HepG2 (cell line): ENCODE results near the gene LTB4R. TPM values are rescaled to one million over a fixed set of nuclear protein-coding genes. Genes with fewer than 3 reads are reported as not detected.

ENCODE experiments used
- ATAC-seq: fragments of 200-7000 bp; cut with Tn5 transposase; 3 replicates; pipeline ENCODE4 v1.9.1; 2020; ENCODE audit warnings: mild to moderate bottlenecking, moderate library complexity
- BruUV-seq: library from RNA; stranded (reverse); fragments of 400-500 nt; replicated peaks from 2 replicates; lab custom pipeline; 2021; lab: Mats Ljungman, UMichigan
- CTCF ChIA-PET: fragments of 300-600 bp; formaldehyde crosslinking; extraction: SDS; loops from one replicate; lab custom pipeline; 2021; ENCODE audit warnings: low total read pairs, inconsistent platforms, low intra/inter-chr PET ratio; lab: Yijun Ruan, JAX
- POLR2A ChIA-PET: fragments of 350-600 bp; sonication (Branson Sonifier 250); formaldehyde crosslinking; loops from one replicate; lab custom pipeline; 2020; ENCODE audit warnings: antibody characterized with exemption, inconsistent platforms; lab: Yijun Ruan, JAX
- DNase-seq: peaks from one replicate; pipeline ENCODE4 v3.0.0-alpha.2; 2015; ENCODE audit warnings: low spot score
- FAIRE-seq: peaks from 3 replicates; lab custom pipeline; 2011; peaks lifted over from hg19 to GRCh38; lab: Jason Lieb, UNC
- H2AFZ ChIP-seq: one replicate; pipeline ENCODE4 v1.6.1; 2011; ENCODE audit warnings: low read length, inconsistent platforms
- H3K27ac ChIP-seq: fragments of 300-600 bp; 3 replicates; pipeline ENCODE4 v1.8.0; 2011; ENCODE audit warnings: mixed run types, mild to moderate bottlenecking, mixed read lengths, low read length, inconsistent platforms; ENCODE audit not compliant: insufficient read depth; ENCODE audit errors: extremely low read length
- H3K27me3 ChIP-seq, 2 experiments: fragments of 200-600 bp in 1 of 2; 2 replicates in 1 of 2; 3 replicates in 1 of 2; pipeline versions ENCODE4 v1.6.0 to v1.8.0; 2011; ENCODE audit warnings: low read length in 2 of 2, mild to moderate bottlenecking in 2 of 2, moderate library complexity in 2 of 2, inconsistent platforms in 1 of 2; ENCODE audit not compliant: insufficient read depth in 2 of 2, control insufficient read depth in 1 of 2
- H3K36me3 ChIP-seq, 2 experiments: fragments of 200-600 bp in 1 of 2; replicated peaks in 1 of 2; 2 replicates in 1 of 2; 3 replicates in 1 of 2; pipeline versions ENCODE4 v1.5.1 to v1.8.0; 2011; ENCODE audit warnings: low read length in 2 of 2, inconsistent platforms in 1 of 2; ENCODE audit not compliant: insufficient read depth in 2 of 2, control insufficient read depth in 1 of 2
- H3K4me1 ChIP-seq: 2 replicates; pipeline ENCODE4 v1.5.1; 2012; ENCODE audit warnings: low read length, inconsistent platforms; ENCODE audit not compliant: insufficient read depth
- H3K4me2 ChIP-seq: 2 replicates; pipeline ENCODE4 v1.6.0; 2011; ENCODE audit warnings: low read depth, low read length, inconsistent platforms
- H3K4me3 ChIP-seq, 3 experiments: fragments of 200-600 bp in 1 of 3; sonication (generic), shearing (Covaris generic) in 1 of 3; replicated peaks in 1 of 3; 2 replicates each; pipeline ENCODE4 v1.5.1; 2011 to 2016; ENCODE audit warnings: low read length in 3 of 3, inconsistent platforms in 2 of 3, low read depth in 2 of 3, mild to moderate bottlenecking in 2 of 3, control low read depth in 1 of 3, mixed read lengths in 1 of 3; ENCODE audit not compliant: insufficient read depth in 1 of 3
- H3K79me2 ChIP-seq: one replicate; pipeline ENCODE4 v1.6.1; 2011; ENCODE audit warnings: low read length, inconsistent platforms; ENCODE audit not compliant: insufficient read depth
- H3K9ac ChIP-seq: 2 replicates; pipeline ENCODE4 v1.6.0; 2011; ENCODE audit warnings: mild to moderate bottlenecking, low read depth, low read length, inconsistent platforms; ENCODE audit not compliant: insufficient read depth
- H3K9me3 ChIP-seq: 2 replicates; pipeline ENCODE4 v1.5.1; 2012; ENCODE audit warnings: mild to moderate bottlenecking, low read length
- H4K20me1 ChIP-seq: 2 replicates; pipeline ENCODE4 v1.6.0; 2011; ENCODE audit warnings: inconsistent platforms, mild to moderate bottlenecking, low read length, moderate library complexity; ENCODE audit not compliant: insufficient read depth
- AGO2 ChIP-seq: fragments of 200-400 bp; formaldehyde crosslinking; optimal IDR thresholded peaks from 2 replicates; pipeline ENCODE3; 2017; ENCODE audit warnings: mild to moderate bottlenecking, low read depth, low read length, moderate library complexity
- MIER3 ChIP-seq: IDR thresholded peaks from 2 replicates; pipeline ENCODE4 v1.6.1; 2016; ENCODE audit warnings: missing compliant biosample characterization, borderline replicate concordance
- NFIB ChIP-seq: sonication (generic); formaldehyde crosslinking; IDR thresholded peaks from 2 replicates; pipeline ENCODE4 v1.9.0; 2021; ENCODE audit warnings: missing genetic modification reagents, mild to moderate bottlenecking, borderline replicate concordance
- SP4 ChIP-seq: sonication (generic); formaldehyde crosslinking; IDR thresholded peaks from 2 replicates; pipeline ENCODE4 v1.8.1; 2023; ENCODE audit warnings: mild to moderate bottlenecking, missing genetic modification reagents
- ZNF260 ChIP-seq: sonication (generic); formaldehyde crosslinking; IDR thresholded peaks from 2 replicates; pipeline ENCODE4 v1.4.0; 2020; ENCODE audit warnings: missing genetic modification reagents, low read depth, mild to moderate bottlenecking, borderline replicate concordance
- ZNF614 ChIP-seq: IDR thresholded peaks from 2 replicates; pipeline ENCODE4 v1.6.1; 2018; ENCODE audit warnings: missing biosample characterization, missing genetic modification reagents, inconsistent platforms, borderline replicate concordance
- ZNF891 ChIP-seq: sonication (generic); formaldehyde crosslinking; IDR thresholded peaks from 2 replicates; pipeline ENCODE4 v1.5.0; 2020; ENCODE audit warnings: mild to moderate bottlenecking, missing genetic modification reagents
- WGBS: methylation state at CpG from one replicate; pipeline ENCODE4 v1.1.6; 2017; ENCODE audit warnings: low lambda C conversion rate; 5-methylcytosine and 5-hydroxymethylcytosine counted together
- in situ Hi-C: cut with HindIII; loops from 2 replicates; pipeline ENCODE4 v1.10.0; 2017; ENCODE audit warnings: low pct_unique_long_range_greater_than_20kb; ENCODE audit not compliant: extremely low pct_ligation_motif_present
- intact Hi-C: fragments of 100-400 bp; cut with micrococcal nuclease; formaldehyde crosslinking; loops from one replicate; pipeline ENCODE4 v1.10.0; 2022; ENCODE audit not compliant: unreplicated experiment
- polyA plus RNA-seq, 8 experiments: library from polyadenylated mRNA; depleted of rRNA in 3 of 8; stranded (reverse) in 7 of 8; unstranded in 1 of 8; fragments of >200 nt; fragmentation: Illumina TruSeq in 4 of 8; extraction: Trizol in 4 of 8; gene quantifications; 2 replicates each; pipeline versions ENCODE4 v1.2.1 to v1.2.3, GENCODE V29; 2011 to 2016; ENCODE audit warnings: low read depth in 4 of 8, missing spikeins in 1 of 8, mixed read lengths in 1 of 8; ENCODE audit not compliant: insufficient read depth in 1 of 8
- total RNA-seq, 5 experiments: library from RNA; depleted of rRNA; stranded (reverse); fragments of >200 nt; fragmentation: Illumina TruSeq; extraction: Trizol; gene quantifications; 2 replicates each; pipeline ENCODE4 v1.2.3, GENCODE V29; 2016; ENCODE audit warnings: low read depth in 1 of 5
- TF ChIP-seq, protein P1 (sequence below): sonication (generic); formaldehyde crosslinking; IDR thresholded peaks from 2 replicates; pipeline ENCODE4 v1.5.0; 2020; ENCODE audit warnings: mild to moderate bottlenecking, missing genetic modification reagents
- TF ChIP-seq, protein P2 (sequence below): sonication (generic); formaldehyde crosslinking; conservative IDR thresholded peaks from 2 replicates; pipeline ENCODE4 v1.4.0; 2020; ENCODE audit warnings: missing genetic modification reagents

The LTB4R gene
- total and polyA plus RNA-seq, 2 of the 13 experiments (the other 11 are each of a cell fraction or from before 2014, with no cell fraction given) = 3.2 to 8.2 TPM

DNA sequence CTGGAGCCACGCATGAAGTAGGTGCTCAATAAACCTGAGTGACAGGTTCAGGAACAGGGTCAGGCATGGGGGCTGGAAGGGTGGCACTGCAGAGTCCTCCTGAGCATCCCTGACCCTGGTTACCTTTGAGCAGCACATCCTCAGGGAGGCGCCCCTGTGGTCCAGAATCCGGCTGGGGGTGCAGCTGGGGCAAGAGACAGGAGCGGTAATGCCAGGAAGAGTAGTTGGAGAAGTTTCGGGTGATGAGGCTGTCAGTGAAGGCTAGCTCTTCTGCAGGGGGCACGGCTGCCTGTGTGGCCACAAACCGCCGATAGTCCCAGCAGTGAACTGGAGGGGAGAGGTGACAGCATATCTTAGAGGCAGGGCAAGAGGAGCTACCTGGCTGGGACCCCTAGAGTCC is 41.9 kb upstream of the LTB4R start:
- POLR2A ChIA-PET = interaction anchor here (1.0 to 16.5 kb wide), 7 partner anchors 11 to 123 kb away, joined by 3 to 435 read pairs (median 42); partner anchors contain the start of genes DHRS1, GMPR2, NEDD8 and NOP9
- WGBS = 95% methylated on average over 8 of the region's 8 CpGs

DNA sequence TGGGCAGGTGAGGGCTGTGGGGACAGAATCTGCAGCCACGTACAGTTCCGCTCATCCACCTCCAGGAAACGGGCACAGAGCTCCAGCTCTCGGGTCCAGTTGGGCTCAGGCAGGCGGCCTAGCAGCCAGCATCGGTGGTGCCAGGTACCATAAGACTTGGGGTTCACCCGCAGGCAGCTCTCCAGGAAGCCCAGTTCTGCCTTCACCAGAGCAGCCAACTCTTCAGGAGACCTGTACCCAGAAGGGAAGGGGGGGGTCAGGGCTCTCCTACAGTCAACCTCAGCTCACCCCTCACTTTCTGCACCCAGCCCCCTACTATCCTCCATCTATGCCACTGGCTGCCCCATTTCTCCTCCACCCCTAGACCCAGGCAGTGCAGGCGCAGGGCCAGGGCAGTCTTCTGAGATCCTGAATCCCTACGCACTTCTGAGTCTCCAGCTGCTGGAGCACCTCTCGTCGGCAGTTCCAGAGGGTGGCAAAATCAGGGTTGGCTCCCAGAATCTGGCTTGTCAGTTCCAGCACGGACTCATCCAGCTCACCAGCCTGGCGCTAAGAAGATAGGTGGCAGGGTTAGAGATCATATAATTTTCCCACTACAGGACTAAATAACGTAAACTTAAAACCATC is 41.3 kb upstream of the LTB4R start:
- in situ Hi-C loops = no loop called here
- FAIRE-seq (no peak), ATAC-seq (no peak), DNase-seq (no peak)
- H3K9me3 ChIP-seq = no peaks in the 10 kb centered on the region
- no peak overlapping the region for H3K9ac ChIP-seq
- peaks cover 22% of the 10 kb centered on the region for H3K4me1 ChIP-seq
- peak overlapping the region; percentile 97 for H3K4me2 ChIP-seq
- H3K4me3 ChIP-seq = peak overlapping the region in 1 of 3 experiments; percentile 96; a peak in 1 of 6 replicates
- H2AFZ ChIP-seq = no peak overlapping the region
- no peaks in the 10 kb centered on the region for H4K20me1 ChIP-seq
- intact Hi-C loops = loop anchor here (2.0 kb wide), 1 partner anchor 53 kb away; the partner anchor contains the start of gene MDP1
- BruUV-seq = TSS peak; percentile 71
- H3K36me3 ChIP-seq = peaks cover 19 to 35% of the 10 kb centered on the region in 2 experiments; a peak in 4 of 5 replicates
- POLR2A ChIA-PET = interaction anchor here (1.0 to 16.5 kb wide), 22 partner anchors 10 to 175 kb away, joined by 3 to 435 read pairs (median 24); partner anchors contain the start of genes CBLN3, CHMP4A, CIDEB and DCAF11
- peaks cover 4% of the 10 kb centered on the region for H3K79me2 ChIP-seq
- CTCF ChIA-PET = interaction anchor here (2.8 kb wide), 1 partner anchor 27 kb away, joined by 33 read pairs; the partner anchor contains the start of gene TINF2
- no peak overlapping the region for H3K27ac ChIP-seq
- H3K27me3 ChIP-seq = no peaks in the 10 kb centered on the region; a peak in 1 of 5 replicates
- 97% methylated on average over 12 of the region's 14 CpGs for WGBS
- TF ChIP-seq AGO2 = peak; percentile 31
- no peak for TF ChIP-seq MIER3
- 0 out of 2 replicates have a peak, but pooled peaks have one; percentile 17 for TF ChIP-seq ZNF891 (CRISPR knock-in tag)
- TF ChIP-seq ZNF260 (CRISPR knock-in tag) = 0 out of 2 replicates have a peak, but pooled peaks have one; percentile 5
- 0 out of 2 replicates have a peak, but pooled peaks have one; percentile 60 for TF ChIP-seq NFIB (CRISPR knock-in tag)
- TF ChIP-seq ZNF614 (CRISPR knock-in tag) = 0 out of 2 replicates have a peak, but pooled peaks have one; percentile 17
- TF ChIP-seq, protein P1, sequence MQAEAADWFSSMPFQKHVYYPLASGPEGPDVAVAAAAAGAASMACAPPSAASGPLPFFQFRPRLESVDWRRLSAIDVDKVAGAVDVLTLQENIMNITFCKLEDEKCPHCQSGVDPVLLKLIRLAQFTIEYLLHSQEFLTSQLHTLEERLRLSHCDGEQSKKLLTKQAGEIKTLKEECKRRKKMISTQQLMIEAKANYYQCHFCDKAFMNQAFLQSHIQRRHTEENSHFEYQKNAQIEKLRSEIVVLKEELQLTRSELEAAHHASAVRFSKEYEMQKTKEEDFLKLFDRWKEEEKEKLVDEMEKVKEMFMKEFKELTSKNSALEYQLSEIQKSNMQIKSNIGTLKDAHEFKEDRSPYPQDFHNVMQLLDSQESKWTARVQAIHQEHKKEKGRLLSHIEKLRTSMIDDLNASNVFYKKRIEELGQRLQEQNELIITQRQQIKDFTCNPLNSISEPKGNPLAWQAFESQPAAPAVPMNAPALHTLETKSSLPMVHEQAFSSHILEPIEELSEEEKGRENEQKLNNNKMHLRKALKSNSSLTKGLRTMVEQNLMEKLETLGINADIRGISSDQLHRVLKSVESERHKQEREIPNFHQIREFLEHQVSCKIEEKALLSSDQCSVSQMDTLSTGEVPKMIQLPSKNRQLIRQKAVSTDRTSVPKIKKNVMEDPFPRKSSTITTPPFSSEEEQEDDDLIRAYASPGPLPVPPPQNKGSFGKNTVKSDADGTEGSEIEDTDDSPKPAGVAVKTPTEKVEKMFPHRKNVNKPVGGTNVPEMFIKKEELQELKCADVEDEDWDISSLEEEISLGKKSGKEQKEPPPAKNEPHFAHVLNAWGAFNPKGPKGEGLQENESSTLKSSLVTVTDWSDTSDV (CRISPR knock-in tag) = peak; percentile 70; the same call in 1 of the 2 replicates

More for the DNA sequence above, 41.9 kb upstream of the LTB4R start:
- Histone ChIP-seq H4K20me1 (no peaks in the 10 kb centered on the region), H3K9me3 (no peaks in the 10 kb centered on the region)
- TF ChIP-seq SP4 (CRISPR knock-in tag) = 0 out of 2 replicates have a peak, but pooled peaks have one; percentile 49
- TF ChIP-seq, protein P2, sequence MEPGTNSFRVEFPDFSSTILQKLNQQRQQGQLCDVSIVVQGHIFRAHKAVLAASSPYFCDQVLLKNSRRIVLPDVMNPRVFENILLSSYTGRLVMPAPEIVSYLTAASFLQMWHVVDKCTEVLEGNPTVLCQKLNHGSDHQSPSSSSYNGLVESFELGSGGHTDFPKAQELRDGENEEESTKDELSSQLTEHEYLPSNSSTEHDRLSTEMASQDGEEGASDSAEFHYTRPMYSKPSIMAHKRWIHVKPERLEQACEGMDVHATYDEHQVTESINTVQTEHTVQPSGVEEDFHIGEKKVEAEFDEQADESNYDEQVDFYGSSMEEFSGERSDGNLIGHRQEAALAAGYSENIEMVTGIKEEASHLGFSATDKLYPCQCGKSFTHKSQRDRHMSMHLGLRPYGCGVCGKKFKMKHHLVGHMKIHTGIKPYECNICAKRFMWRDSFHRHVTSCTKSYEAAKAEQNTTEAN (CRISPR knock-in tag) = no peak
- TF ChIP-seq, all 625 proteins: peak for 1
- CTCF ChIA-PET = no interaction called here
- intact Hi-C loops = no loop called here
- peaks cover 22% of the 10 kb centered on the region for H3K4me1 ChIP-seq
- no peak overlapping the region for H3K4me3 ChIP-seq
- in situ Hi-C loops = no loop called here
- no peak for ATAC-seq
- H3K79me2 ChIP-seq = peaks cover 4% of the 10 kb centered on the region
- no peak overlapping the region for H2AFZ ChIP-seq
- no TSS peak for BruUV-seq
- no peak overlapping the region for H3K4me2 ChIP-seq
- H3K36me3 ChIP-seq = peaks cover 19 to 38% of the 10 kb centered on the region in 2 experiments; a peak in 4 of 5 replicates
- H3K27ac ChIP-seq = no peak overlapping the region
- H3K27me3 ChIP-seq = no peaks in the 10 kb centered on the region; a peak in 1 of 5 replicates
- DNase-seq = no peak
- no peak for FAIRE-seq
- H3K9ac ChIP-seq = no peak overlapping the region
